Hypothalamus (tissue), 51 donors: ENCODE data around the gene DESI2.

ENCODE experiments used
- DNase-seq, 51 donors: peaks; one replicate each; lab custom pipeline; 2025; lab: John Stamatoyannopoulos, UW

Gene DESI2

GRCh38 chr1:244749230-244750016 lies 96.5 kb downstream of the DESI2 start:
- DNase-seq, result no peak

DNA sequence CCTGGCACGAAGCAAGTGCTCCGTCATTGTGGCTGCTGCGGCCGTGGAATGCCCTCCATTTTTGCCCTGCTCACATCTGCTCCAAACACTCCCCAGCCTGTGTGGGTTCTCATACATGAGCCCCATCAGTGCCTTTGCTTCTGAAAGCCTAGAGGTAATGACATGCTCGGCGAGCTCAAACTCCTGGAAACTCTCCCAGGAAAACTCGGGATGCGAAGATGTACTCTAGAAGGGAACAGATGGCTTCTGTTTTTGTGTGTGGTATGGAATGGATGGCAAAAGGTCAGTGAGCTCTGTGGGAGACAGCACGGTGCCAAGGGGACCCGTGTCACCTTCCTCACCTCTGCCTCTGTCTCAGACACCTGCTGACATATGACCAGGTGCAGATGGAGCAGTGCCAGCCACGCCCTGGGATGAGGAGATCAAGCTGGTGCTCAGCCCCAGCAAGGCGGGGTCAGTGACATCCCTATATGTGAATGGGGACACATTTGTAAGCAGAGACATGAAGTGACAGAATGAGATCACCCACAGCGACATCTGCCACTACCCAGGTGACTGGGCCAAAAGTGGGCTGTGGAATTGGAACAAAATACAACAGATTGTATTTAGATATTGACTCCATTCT lies 98.5 kb downstream of the DESI2 start:
- DNase-seq, result no peak

DNA sequence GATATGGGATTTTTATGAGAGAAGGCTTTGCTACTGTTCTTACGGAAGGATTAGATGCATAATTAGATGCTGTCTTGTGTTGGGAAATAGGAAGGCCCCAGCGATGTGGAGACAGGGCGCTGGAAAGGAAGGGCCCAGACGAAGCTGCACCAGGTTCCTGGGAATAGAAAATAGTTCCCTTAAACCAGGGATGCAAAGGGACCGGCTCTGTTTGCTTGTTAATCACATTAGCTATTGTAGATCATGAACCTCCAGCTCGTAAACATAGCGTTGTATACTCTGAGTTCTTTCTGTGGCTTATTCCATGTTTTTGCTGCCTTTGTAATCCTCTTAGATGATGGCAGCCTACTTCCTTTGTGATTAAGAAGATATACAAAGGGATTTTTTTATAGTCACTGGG lies 102.7 kb downstream of the DESI2 start:
- no peak for DNase-seq

- DNase-seq, result no peak
Measured at GRCh38 chr1:244757091-244757939, 104.4 kb downstream of the DESI2 start.
